Stimulated activated CD8-positive, alpha-beta memory T cell treated with anti-CD3 and anti-CD28 coated beads, Interleukin-15, amount 100 ng/mL, for 24 hours (primary cell): ENCODE data around the gene ETAA1.
A peak's percentile ranks its signal among the peaks of the same experiment; 100 is the strongest.

Source experiments
- DNase-seq: peaks from one replicate; pipeline ENCODE4 v3.0.0-alpha.2; 2020; ENCODE audit warnings: low read depth

The ETAA1 gene

GRCh38 chr2:67397143-67397986 lies at the start of gene ETAA1:
Gene ETAA1, plus strand, starts transcription at chr2:67397333. Its CDS starts 116 bp downstream, at chr2:67397449.
- DNase-seq, result peak; percentile 74

DNA sequence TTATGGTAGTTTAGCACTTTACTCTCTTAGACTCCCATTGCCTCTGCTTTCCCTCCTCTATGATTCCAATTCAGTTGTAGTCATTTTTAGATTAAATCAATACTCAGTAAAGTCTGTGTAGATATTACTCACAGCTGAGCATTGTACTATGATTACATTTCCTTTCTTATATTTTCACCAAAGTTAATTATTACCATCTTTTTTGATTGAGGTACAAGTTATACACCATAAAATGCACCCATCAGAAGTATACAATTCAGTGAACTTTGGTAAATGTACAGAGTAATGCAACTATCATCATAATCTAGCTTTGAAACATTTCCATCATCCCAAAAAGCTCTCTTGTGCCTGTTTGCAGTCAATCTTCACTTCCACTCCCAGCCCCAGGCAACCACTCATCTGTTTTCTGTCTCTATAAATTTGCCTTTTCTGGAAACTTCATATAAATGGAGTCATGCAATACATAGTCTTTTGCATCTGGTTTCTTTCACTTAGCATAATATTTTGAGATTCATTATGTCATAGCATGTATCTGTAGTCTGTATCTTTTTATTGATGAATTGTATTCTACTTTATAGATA lies 30.2 kb upstream of the ETAA1 start:
- no peak for DNase-seq

- no peak for DNase-seq
Measured at GRCh38 chr2:67374481-67374880, 22.7 kb upstream of the ETAA1 start.

DNA sequence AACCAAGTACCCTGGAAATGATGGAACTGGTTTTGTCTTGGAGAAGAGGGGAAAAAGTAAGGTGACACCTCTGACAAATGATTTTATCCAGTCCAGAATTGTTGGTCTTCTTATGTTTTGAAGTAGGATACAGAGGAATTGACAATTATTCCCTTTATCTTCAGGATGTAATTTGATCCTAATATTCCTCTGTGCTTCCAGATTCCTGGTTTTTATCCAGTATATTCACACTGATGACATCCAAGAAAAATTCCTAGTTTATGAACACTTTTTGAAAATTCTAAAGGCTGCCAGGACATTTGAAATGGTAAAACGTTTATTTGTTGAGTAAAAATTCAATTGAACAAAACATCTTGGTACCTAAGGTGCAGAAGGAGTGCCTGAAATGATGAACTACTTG lies 22.2 kb upstream of the ETAA1 start:
- DNase-seq, result no peak

- DNase-seq, result no peak
Measured at GRCh38 chr2:67378555-67378954, 18.6 kb upstream of the ETAA1 start.

- DNase-seq, result no peak
Measured at GRCh38 chr2:67379048-67379447, 18.1 kb upstream of the ETAA1 start.

GRCh38 chr2:67384123-67384822 lies 12.9 kb upstream of the ETAA1 start:
- DNase-seq, result no peak

DNA sequence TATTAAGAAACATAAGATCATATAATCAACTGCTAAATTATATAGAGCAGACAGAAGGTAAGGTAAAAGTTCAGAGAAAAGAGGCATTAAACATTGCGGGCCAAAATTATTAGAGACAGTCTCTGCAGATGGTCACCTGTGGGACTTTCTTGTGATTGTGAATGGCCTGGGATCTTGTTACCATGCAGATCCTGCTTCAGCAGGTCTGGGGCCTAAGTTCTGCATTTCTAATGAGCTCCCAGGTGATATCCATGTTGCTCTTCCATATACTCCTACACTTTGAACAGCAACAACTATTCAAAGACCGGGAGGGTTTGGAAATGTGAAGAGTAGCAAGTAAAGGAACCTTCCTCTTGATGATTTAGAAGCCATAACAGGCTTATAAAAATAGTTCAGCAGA lies 8.5 kb upstream of the ETAA1 start:
- no peak for DNase-seq

- no peak for DNase-seq
Measured at GRCh38 chr2:67389286-67389685, 7.8 kb upstream of the ETAA1 start.

GRCh38 chr2:67389788-67390187 lies 7.3 kb upstream of the ETAA1 start:
- DNase-seq, result no peak

DNA sequence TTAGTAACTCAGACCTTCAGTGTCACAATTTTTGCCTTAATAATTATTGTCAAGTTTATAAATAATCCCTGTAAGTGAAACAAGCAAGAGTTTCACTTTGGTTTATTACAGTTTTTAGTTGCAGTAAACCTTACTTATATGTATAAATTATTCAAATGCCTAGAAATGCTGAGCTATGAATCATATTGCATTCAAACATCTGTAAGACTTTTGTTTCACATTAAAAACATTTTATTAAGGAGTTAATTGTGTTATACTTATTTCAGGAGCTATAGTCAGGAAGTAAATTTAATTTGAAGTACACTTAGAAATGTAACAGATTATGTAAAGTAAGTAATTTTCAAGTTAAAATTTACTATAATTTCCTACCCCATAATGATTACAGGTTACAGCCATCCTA lies 3.9 kb upstream of the ETAA1 start:
- no peak for DNase-seq

DNA sequence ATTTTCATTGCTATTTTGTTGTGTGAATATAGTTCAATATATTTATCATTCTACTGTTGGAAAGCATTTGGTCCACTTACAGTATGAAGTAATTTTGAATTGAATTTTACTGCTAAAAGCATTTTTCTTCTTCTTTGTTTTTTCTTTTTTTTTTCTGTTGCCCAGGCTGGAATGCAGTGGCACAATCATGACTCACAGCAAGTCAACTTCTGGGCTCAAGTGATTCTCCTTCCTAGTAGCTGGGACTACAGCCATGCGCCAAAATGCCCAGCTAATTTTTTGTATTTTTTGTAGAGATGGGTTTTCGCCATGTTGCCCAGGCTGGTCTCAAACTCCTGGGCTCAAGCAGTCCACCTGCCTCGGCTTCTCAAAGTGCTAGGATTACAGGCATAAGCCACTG lies 2.4 kb upstream of the ETAA1 start:
- no peak for DNase-seq

DNA sequence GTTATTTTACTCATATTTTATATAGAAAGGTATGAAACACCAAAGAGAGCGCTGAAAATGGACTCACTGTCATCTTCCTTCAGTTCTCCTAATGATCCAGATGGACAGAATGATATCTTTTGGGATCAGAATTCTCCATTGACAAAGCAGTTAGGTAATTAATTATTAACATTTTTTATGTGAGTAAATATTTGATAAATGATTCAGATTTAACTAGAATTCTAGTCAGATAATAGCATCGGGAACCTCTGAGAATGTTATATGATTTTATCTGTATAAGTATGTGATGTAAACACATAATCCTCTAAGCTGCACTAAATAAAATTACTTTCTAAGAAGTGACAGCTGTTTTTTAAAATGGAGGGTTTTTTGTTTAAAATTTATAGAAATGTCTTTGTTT lies 2.0 kb downstream of the ETAA1 start:
- no peak for DNase-seq

GRCh38 chr2:67399831-67400489 lies 2.8 kb downstream of the ETAA1 start:
- DNase-seq, result no peak

DNA sequence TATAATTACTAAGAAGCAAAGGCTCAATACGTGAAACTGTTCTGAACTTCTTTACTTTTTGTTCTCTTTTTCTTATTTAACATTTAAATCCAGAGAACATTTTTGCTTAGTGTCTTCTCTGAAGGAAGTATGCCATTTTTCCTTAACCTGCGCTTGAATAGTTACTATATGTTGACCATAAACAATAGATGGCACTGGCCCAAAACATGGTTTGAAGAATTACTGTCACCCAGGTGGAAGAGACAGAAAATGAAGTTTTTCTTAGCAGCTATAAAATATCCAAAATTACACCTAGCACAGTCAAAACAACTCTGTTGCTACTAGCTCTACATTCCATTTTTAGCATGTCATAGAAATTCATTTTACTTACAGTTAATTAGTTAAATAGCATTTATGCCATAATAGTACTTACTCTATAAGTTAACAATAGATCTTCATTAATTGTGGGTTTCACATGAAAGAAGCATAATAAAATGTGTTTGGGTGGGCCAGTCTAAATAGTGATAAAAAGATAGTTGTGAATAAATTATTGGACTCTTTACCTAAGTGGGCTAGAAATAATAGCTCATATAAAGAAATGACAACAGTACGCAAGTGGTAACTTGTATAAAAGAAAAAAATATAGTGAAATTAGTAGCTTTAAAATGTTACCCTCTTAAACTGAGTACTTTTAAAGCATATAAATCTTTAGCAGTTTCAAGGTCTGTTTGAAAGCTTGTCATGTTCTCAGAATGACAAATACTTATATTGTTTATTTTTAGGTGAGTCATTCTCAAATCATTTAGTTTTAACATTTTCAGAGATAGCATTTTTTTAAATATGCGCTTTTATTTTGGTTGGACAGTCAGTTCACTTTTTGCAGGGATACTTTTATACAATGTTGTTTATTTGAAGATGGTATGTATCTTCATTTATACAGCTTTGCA lies 3.7 kb downstream of the ETAA1 start:
- DNase-seq, result no peak

DNA sequence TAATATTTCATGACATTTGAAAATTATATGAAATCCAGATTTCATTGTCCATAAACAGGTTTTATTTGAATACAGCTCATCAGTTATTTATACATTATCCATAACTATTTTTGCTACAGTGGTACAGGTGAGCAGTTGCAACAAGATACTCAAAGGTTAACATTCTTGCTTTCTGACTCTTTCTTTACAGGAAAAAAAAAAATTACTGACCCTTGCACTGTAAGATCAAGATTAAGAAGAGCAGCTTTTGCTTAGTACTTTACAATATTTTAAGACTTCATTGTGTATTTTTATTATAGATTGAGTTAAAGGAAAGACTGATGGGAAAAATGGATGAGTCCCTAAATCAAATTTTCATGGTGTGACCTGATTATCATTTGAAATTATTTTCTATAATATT lies 11.2 kb downstream of the ETAA1 start:
- DNase-seq, result no peak

DNA sequence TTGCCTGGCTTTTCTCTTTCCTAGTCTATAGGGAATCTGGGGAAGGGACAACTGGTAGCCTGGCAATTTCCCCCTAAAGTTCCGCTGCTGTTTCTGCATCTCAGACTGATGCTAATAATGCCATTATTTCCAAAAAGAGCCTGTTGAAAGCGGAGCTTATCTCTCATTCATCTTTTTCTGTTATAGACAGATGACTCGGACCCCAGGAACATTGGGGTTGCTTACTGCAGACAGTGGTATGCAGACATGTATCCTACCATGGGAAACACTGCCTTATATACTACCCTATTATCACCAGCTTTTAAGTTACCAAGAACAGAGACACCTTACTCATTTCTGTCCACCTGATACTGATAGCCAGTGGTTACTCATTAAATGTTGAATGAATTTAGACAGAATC lies 15.3 kb downstream of the ETAA1 start:
- DNase-seq, result no peak

GRCh38 chr2:67414867-67415266 lies 17.7 kb downstream of the ETAA1 start:
- DNase-seq, result no peak

GRCh38 chr2:67416136-67416535 lies 19.0 kb downstream of the ETAA1 start:
- no peak for DNase-seq

DNA sequence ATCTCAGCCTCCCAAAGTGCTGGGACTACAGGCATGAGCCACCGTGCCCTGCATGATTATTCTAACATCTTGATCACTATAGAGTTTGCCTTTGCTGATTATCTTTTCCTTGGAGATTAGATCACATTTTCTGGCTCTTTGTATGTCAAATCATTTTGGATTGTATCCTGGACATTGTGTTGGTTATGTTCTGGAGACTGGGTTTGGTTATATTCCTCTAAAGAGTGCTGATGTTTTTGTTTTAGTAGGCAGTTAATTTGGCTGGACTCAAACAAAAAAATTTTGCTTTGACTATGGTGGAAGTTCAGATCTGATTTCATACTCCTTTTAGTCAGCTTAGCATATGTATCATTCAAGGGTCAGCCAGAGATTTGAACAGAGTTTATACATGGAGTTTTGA lies 26.4 kb downstream of the ETAA1 start:
- DNase-seq, result no peak

GRCh38 chr2:67436221-67436620 lies 39.1 kb downstream of the ETAA1 start:
- no peak for DNase-seq

DNA sequence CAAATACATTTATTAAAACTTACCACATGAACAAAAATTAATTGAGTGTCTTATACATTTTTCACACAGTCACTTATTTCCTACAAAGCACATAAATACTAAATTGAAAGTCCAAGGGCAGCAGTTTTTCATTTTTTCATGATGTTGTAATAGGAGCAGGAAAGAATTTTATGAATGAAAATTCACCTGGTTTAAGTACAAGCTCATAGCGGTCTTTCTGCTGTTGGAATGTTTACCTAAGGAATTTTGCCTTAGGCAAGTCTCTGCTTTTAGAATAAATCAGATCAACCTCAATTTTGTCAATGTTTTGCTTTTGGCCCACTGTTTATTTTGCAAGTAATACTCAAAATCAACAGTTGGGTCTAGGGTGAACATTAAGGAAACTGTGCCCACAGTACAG lies 40.0 kb downstream of the ETAA1 start:
- no peak for DNase-seq
